COR-L47 (cell line): ENCODE results near the gene PRR14L.

Experiments used
- DNase-seq: peaks from one replicate; lab custom pipeline; 2025; lab: John Stamatoyannopoulos, UW

Gene PRR14L

GRCh38 chr22:31637891-31638618 is 111.9 kb downstream of the PRR14L start:
- no peak for DNase-seq

- DNase-seq: no peak
These were observed 112.5 kb downstream of the PRR14L start for GRCh38 chr22:31637447-31637890.

- DNase-seq: no peak
These were observed 114.2 kb downstream of the PRR14L start for GRCh38 chr22:31635638-31636306.

- no peak for DNase-seq
These were observed 118.5 kb downstream of the PRR14L start for GRCh38 chr22:31631436-31631835.
